GM12873 (cell line): ENCODE results near the gene LYRM4.

ENCODE experiments used
- TF ChIP-seq, protein P1 (sequence below): IDR thresholded peaks from 2 replicates; pipeline ENCODE4 v1.5.1; 2012; ENCODE audit warnings: low read depth, mild to moderate bottlenecking, moderate library complexity, low read length, control low read depth; ENCODE audit not compliant: insufficient read depth; ENCODE audit errors: missing control alignments

Gene LYRM4

GRCh38 chr6:5231289-5231688 is 29.5 kb downstream of the LYRM4 start:
- TF ChIP-seq, protein P1, sequence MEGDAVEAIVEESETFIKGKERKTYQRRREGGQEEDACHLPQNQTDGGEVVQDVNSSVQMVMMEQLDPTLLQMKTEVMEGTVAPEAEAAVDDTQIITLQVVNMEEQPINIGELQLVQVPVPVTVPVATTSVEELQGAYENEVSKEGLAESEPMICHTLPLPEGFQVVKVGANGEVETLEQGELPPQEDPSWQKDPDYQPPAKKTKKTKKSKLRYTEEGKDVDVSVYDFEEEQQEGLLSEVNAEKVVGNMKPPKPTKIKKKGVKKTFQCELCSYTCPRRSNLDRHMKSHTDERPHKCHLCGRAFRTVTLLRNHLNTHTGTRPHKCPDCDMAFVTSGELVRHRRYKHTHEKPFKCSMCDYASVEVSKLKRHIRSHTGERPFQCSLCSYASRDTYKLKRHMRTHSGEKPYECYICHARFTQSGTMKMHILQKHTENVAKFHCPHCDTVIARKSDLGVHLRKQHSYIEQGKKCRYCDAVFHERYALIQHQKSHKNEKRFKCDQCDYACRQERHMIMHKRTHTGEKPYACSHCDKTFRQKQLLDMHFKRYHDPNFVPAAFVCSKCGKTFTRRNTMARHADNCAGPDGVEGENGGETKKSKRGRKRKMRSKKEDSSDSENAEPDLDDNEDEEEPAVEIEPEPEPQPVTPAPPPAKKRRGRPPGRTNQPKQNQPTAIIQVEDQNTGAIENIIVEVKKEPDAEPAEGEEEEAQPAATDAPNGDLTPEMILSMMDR, result no peak

GRCh38 chr6:5230081-5230480 is 30.7 kb downstream of the LYRM4 start:
- TF ChIP-seq, protein P1, result no peak

GRCh38 chr6:5229356-5229755 is 31.4 kb downstream of the LYRM4 start:
- TF ChIP-seq, protein P1, result no peak

DNA sequence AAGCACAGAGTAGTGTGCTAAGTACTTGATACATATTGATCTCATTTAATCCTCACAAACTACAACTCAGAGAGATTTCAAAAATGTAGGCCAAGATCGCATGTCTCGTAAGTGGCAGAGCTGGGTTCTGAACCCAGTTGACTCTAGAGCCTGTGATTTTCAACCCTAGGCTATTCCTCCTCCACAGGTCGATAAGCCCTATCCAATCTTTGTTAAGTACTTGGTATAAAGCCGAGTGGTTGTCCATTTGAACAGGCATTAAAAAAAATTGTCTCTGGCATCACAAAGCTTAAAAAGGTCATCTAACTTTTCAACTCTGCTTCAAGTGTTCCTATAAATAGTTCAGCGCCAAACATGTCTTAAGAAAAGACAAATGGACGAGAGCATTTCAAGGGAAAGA is 37.4 kb downstream of the LYRM4 start:
- TF ChIP-seq, protein P1, result no peak

DNA sequence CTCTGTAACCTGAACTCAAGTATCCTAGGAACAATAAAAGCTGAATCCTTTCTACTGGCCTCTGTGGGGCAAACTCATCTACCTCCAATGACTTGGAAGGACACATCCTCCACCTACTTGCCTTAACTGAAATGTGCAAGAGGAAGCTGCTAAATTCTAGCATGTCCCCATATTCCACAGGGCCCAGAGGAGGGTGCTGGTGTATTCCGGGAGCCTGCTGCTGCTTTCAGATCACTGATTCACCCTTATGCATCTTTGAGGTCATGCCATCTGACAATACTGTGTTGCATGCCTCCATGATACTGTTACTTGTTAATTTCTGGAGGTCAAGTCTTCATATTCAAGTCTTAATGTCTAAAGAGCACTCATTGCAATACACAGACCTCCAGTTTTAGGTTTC is 40.3 kb downstream of the LYRM4 start:
- TF ChIP-seq, protein P1, result no peak

- TF ChIP-seq, protein P1, result no peak
These were observed 41.6 kb downstream of the LYRM4 start for GRCh38 chr6:5219011-5219691.

DNA sequence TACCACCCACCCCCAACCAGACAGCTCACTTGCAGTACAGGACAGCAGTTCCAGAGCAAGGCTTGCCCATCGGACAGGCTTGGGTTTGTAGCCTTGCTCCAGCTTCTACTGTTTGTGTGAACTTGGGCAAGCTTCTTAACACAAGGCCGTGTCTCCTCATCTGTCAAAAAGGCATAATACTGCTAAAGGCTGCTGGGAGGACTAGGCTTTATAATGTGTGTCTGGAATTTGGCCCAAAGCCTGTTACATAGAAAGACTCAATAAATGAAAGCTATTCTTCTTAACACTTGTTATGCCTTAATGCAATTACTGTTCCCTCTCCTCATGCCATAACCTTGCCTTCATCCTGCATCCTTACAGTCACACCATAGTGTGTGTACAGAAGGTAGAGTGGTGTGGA is 43.4 kb downstream of the LYRM4 start:
- TF ChIP-seq, protein P1, result no peak
